HAP-1 (cell line): ENCODE measurements around the gene CCDC122.

Source experiments
- DNase-seq, 2 experiments: peaks; one replicate each; pipeline ENCODE4 v3.0.0-alpha.2; 2016 to 2020; ENCODE audit warnings: low spot score in 2 of 2
- H3K27me3 ChIP-seq: fragments of 250-450 bp; sonication (Bioruptor Pico); 2 replicates; pipeline ENCODE4 v1.5.1; 2020; ENCODE audit warnings: low read depth, mild to moderate bottlenecking, moderate library complexity
- H3K36me3 ChIP-seq: fragments of 250-450 bp; sonication (Bioruptor Pico); replicated peaks from 2 replicates; pipeline ENCODE4 v1.5.1; 2020; ENCODE audit warnings: mild to moderate bottlenecking
- H3K4me1 ChIP-seq: fragments of 250-450 bp; sonication (Bioruptor Pico); 2 replicates; pipeline ENCODE4 v1.5.1; 2020; ENCODE audit warnings: mild to moderate bottlenecking
- H3K4me3 ChIP-seq: fragments of 250-450 bp; sonication (Bioruptor Pico); 2 replicates; pipeline ENCODE4 v1.5.1; 2020; ENCODE audit warnings: mild to moderate bottlenecking, moderate library complexity
- H3K9me3 ChIP-seq: fragments of 250-450 bp; sonication (Bioruptor Pico); 2 replicates; pipeline ENCODE4 v1.5.1; 2020; ENCODE audit warnings: mild to moderate bottlenecking, moderate library complexity
- in situ Hi-C: fragments of 300-500 bp; cut with MboI; formaldehyde crosslinking; loops from 3 replicates; pipeline ENCODE4 v1.14.3; 2020; ENCODE audit warnings: low sequenced_read_pairs, inconsistent platforms, mixed read lengths

The CCDC122 gene

DNA sequence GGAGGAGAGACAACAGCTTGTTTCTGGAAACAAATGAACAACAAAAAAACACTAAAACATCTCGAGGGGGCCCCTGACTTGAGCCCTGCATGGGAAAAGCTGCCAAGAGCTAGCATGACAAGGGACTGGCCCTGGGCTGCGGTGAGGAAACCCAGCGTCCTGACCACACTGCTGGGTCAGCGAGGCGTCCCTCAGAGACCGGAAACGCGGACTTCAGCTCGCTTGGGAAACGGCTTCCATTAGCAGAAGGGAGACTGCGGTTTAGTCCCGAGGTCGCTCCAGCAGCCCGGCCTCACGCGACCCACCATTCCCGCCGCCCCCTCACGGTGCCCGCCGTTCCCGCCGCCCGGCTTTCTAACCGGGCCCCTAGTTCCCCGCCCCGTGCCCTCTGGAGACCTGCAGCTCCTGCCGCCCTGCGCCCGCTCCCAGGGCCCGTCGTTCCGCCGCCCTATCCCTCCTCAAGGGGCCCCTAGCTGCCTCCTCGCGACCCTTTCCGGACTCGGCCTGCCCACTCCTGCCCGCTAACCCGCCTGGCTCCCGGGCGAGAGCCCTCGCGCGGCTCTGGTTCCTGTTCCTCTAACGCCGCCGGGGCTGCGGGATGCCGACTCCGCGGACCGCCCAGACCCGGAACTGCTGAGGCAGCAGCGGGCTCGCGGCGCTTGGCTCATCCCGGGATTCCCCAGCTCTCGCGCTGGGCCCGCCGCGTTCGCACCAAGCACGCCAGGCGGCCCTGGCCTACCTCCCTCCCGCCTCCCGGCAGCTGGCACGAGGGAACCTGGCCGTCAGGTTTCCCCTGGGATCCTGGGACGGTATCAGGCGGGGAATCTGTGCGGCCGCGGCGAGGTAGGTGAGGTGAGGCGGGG lies at the start of gene CCDC122:
CCDC122 (minus strand) TSS at position 849 of the 863 bp plus-strand sequence. CDS start 10,364 bp downstream, outside the sequence.
- Histone ChIP-seq H3K4me3 (peak within 1 kb of the TSS; percentile 50), H3K4me1 (peaks cover 23% of the 10 kb centered on the region), H3K9me3 (no peaks in the 10 kb centered on the region), H3K27me3 (no peaks in the 10 kb centered on the region), H3K36me3 (no peaks in the 10 kb centered on the region)
- in situ Hi-C loops, result no loop called here
- DNase-seq, result peak; percentile 48 to 74

DNA sequence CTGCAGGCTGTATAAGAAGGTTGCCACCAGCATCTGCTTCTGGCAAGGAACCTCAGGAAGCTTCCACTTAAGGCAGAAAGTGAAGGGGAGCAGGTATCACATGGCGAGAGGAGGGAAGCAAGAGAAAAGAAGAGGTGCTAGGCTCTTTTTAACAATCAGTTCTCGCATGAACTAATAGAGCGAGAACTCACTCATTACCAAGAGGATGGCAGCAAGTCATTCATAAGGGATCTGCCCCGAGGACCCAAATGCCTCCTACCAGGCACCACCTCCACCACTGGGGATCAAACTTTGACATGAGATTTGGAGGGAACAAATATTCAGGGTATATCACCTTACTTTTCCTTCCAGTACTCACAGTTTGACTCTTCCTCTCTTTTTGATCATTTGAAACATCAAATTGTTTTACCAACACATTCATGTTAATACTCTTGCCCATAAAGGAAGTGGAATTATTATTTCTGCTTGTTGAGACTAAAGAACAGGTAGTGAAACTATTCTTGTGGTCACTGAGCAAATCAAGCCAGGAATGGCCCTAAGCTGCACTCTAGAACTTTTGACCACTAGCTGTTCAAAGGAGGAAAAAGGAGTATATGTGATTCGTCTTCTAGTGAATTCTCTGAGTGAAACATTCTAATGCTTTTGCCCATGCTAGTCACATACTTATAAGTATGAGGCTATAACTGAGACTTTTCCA lies 45.2 kb upstream of the CCDC122 start:
- peaks cover 9% of the 10 kb centered on the region; the same call in 1 of the 2 replicates for H3K4me1 ChIP-seq
- DNase-seq, result no peak
- H3K9me3 ChIP-seq, result no peaks in the 10 kb centered on the region
- H3K36me3 ChIP-seq, result no peaks in the 10 kb centered on the region
- no peaks in the 10 kb centered on the region for H3K27me3 ChIP-seq
- in situ Hi-C loops, result loop anchor here (25.0 kb wide), 1 partner anchor 1013 kb away; no protein-coding TSS in a partner anchor
- no peak overlapping the region for H3K4me3 ChIP-seq

DNA sequence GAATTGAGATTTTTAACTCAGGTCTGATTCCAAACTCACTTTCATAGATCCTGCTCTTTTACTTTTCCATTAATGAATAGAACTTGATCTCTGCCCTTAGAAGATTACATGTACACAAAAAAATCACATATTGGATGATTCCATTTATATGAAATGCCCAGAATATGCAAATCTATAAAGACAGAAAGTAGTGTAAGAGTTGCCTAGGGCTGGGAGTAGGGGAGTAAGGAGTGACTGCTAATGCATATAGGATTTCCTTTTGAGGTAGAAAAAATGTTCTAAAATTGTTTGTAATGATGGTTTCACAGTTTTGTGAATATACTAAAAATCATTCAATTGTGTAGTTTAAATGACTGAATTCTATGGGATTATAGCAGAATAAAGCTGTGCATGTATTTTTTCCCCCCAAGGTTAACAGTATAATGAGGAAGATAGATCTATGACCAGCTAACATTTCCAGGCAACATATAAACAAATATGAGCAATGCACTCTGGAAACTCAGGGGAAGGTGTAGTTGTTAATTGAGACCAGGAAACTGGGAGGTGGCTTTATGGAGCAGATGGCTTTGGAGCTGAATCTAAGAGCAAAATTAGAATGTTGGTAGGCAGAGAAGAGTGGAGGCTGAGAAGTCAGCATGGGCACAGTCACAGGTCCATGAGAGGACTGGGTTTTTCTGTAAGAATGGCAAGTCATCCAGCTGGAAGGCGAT lies 41.6 kb upstream of the CCDC122 start:
- Histone ChIP-seq H3K36me3 (no peaks in the 10 kb centered on the region), H3K4me3 (no peak overlapping the region), H3K27me3 (no peaks in the 10 kb centered on the region), H3K4me1 (peaks cover 4% of the 10 kb centered on the region), H3K9me3 (no peaks in the 10 kb centered on the region)
- DNase-seq, result no peak
- in situ Hi-C loops, result loop anchor here (25.0 kb wide), 1 partner anchor 1016 kb away; no protein-coding TSS in a partner anchor

DNA sequence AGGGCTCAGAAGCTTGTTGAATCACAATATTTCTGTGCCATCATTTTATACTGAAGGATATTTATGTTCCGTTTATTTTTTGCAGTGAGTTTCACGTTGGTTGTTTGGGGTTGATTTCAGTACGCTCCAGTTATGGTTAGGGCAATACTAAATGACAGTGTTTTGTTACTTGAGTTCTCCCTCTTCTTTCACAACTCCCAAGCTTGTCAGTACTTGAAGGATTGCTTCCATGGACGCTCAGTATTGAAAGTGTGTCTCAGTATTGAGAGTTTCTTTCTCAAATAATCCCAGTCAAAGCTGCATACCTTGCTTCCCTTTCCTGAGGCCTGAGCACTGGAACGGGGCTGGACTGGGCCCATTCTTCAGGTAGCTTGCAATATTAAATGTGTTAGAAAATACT lies 39.1 kb upstream of the CCDC122 start:
- Histone ChIP-seq H3K4me3 (no peak overlapping the region), H3K4me1 (peaks cover 4% of the 10 kb centered on the region), H3K36me3 (no peaks in the 10 kb centered on the region), H3K9me3 (no peaks in the 10 kb centered on the region), H3K27me3 (no peaks in the 10 kb centered on the region)
- DNase-seq, result no peak
- in situ Hi-C loops, result loop anchor here (25.0 kb wide), 1 partner anchor 1019 kb away; no protein-coding TSS in a partner anchor

DNA sequence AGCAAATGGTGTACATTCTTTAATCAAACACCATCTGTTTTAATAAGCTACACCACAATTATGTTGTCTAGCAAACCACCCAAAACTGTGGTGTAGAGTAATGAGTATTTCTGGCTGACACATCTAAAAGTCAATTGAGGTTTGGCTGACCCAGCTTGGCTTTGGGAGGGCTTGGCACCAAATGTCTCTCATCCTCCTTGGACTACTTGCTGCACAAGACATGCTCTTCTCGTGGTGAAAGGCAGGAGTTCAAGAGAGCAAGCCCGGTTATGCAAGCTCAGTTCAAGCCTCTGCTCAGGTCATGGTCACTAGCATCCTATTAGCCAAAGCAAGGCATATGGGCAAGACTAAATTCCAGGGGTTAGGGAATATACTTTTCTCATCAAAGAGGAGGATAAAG lies 37.3 kb upstream of the CCDC122 start:
- Histone ChIP-seq H3K4me3 (no peak overlapping the region), H3K4me1 (peaks cover 4% of the 10 kb centered on the region), H3K9me3 (no peaks in the 10 kb centered on the region), H3K27me3 (no peaks in the 10 kb centered on the region), H3K36me3 (no peaks in the 10 kb centered on the region)
- DNase-seq, result no peak
- in situ Hi-C loops, result loop anchor here (25.0 kb wide), 1 partner anchor 1020 kb away; no protein-coding TSS in a partner anchor

DNA sequence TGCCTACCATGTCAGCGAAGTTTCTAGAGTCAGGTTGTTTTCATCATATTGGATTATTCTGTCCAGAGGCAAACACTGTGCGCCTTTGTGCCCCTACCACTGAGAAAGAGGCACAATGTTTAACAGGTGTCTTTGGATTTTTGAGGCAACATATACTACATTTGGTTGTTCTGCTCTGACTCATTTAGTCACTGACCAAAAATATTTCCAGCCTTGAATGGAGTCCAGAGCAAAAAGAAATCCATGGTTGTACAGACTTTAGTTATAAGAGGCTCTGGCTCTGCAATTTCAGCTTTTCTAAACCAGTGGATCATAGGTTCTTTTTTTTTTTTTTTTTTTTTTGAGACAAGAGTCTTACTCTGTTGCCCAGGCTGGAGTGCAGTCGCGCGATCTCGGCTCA lies 35.9 kb upstream of the CCDC122 start:
- H3K4me3 ChIP-seq, result no peak overlapping the region
- in situ Hi-C loops, result loop anchor here (25.0 kb wide), 1 partner anchor 1022 kb away; no protein-coding TSS in a partner anchor
- no peaks in the 10 kb centered on the region for H3K36me3 ChIP-seq
- no peak for DNase-seq
- H3K9me3 ChIP-seq, result no peaks in the 10 kb centered on the region
- peaks cover 4% of the 10 kb centered on the region for H3K4me1 ChIP-seq
- no peaks in the 10 kb centered on the region for H3K27me3 ChIP-seq

DNA sequence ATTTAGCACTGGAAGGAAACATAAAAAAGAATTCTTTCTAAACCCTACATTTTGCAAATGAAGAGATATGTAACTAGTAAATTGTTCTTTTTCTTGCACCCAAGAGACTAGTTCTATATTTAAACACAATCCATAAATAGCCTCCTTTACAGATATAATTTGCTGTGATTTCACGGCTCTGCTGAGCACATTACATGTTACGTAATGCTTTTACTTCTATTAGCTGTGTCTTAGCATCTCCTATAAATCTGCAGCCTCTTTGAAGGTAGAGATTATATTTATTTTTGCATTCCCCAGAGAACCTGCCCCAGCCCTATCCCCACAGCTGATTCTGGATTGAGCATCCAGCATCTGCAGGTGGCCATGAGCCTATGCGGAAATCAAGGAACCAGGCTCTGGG lies 32.3 kb upstream of the CCDC122 start:
- Histone ChIP-seq H3K4me3 (no peak overlapping the region), H3K36me3 (no peaks in the 10 kb centered on the region), H3K9me3 (no peaks in the 10 kb centered on the region), H3K4me1 (no peaks in the 10 kb centered on the region), H3K27me3 (no peaks in the 10 kb centered on the region; the same call in 1 of the 2 replicates)
- no peak for DNase-seq
- in situ Hi-C loops, result loop anchor here (25.0 kb wide), 1 partner anchor 1025 kb away; no protein-coding TSS in a partner anchor

DNA sequence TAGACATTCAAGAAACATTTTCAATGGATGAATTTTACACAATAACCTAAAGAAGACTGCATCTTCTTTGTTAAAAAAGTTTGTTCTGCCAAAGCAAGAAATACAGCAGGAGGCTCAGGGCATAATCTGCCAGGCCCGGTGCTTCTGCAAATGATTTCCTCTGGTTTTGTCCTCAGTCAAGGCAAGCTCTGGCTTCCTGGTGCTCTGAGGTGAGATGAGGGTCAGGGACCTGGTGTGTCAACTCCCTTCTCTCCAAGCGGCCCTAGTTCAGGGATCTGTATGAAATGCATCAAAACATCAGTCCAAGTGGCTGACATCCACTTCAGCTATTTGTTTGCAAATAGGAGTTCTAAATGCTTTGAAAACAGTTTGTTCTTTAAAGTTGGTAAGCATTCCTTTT lies 31.7 kb upstream of the CCDC122 start:
- no peaks in the 10 kb centered on the region; the same call in 1 of the 2 replicates for H3K27me3 ChIP-seq
- no peaks in the 10 kb centered on the region for H3K36me3 ChIP-seq
- no peaks in the 10 kb centered on the region for H3K9me3 ChIP-seq
- in situ Hi-C loops, result loop anchor here (25.0 kb wide), 1 partner anchor 1026 kb away; no protein-coding TSS in a partner anchor
- H3K4me3 ChIP-seq, result no peak overlapping the region
- no peaks in the 10 kb centered on the region for H3K4me1 ChIP-seq
- DNase-seq, result no peak

DNA sequence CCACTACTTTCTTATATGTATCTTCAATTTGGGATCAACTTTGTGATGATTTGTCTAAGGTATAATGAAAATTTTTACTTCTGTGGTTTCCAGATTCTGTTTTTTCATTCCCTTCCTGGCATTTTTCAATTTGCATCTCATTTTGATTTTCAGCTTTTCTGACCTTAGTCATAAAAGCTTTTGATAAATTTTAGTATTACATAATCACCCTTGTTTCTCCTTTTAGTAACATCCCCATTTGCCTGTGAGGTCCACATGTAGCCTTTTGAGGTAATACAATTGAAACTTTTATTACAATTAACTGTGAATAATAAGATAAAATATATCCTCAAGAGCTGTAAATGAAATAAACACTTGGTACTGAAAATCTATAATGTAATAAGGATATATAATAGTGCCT lies 31.3 kb upstream of the CCDC122 start:
- no peak for DNase-seq

DNA sequence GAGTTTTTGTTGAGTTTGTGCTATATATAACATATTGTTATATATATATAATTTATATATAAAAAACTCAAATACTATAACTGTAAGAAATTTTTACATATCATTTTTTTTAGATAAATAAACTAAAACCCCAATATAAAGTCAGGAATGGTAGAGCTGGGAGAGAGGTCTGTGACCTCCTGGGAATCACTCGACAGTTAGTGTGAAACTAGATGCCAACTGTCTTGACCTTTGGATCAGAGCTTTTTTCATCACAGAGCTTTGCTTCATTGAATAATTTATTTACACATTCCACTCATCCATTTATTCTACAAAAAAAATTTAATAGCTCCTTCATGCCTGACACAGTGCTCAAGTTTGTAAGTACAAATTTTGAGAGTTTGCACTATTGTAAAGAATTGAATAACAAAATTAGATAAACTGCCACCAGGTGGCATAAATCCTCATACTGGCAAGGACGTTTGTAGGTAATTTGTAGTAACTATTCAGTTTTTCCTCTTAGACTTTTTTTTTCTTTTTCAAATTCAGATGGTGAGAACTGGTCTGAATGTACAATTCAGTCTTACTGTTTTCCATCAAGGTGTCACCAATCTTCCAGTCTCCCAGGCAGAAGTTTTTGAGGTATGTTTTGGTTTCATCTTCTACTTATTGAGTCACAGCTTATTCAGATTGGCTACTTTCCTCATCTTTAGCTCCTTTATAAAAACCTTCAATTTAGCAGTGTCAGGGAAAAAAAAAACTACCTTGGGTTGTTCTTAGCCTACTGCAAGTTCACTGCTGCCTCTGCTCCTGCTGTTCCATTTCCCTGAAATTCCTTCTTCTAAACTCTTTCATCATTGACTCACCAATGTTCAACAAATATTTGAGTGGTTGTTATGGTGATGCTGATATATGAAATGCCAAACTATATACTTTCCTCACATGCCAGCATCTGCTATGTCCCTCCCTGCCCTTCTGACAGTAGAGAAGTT lies 28.9 kb upstream of the CCDC122 start:
- in situ Hi-C loops, result loop anchor here (10.0 to 25.0 kb wide), 2 partner anchors 526 to 1029 kb away; no protein-coding TSS in a partner anchor

More for the DNA sequence above, 31.3 kb upstream of the CCDC122 start:
- H3K36me3 ChIP-seq, result no peaks in the 10 kb centered on the region
- in situ Hi-C loops, result loop anchor here (25.0 kb wide), 1 partner anchor 1026 kb away; no protein-coding TSS in a partner anchor
- no peaks in the 10 kb centered on the region for H3K9me3 ChIP-seq
- H3K4me3 ChIP-seq, result no peak overlapping the region
- no peaks in the 10 kb centered on the region; the same call in 1 of the 2 replicates for H3K27me3 ChIP-seq
- H3K4me1 ChIP-seq, result no peaks in the 10 kb centered on the region

DNA sequence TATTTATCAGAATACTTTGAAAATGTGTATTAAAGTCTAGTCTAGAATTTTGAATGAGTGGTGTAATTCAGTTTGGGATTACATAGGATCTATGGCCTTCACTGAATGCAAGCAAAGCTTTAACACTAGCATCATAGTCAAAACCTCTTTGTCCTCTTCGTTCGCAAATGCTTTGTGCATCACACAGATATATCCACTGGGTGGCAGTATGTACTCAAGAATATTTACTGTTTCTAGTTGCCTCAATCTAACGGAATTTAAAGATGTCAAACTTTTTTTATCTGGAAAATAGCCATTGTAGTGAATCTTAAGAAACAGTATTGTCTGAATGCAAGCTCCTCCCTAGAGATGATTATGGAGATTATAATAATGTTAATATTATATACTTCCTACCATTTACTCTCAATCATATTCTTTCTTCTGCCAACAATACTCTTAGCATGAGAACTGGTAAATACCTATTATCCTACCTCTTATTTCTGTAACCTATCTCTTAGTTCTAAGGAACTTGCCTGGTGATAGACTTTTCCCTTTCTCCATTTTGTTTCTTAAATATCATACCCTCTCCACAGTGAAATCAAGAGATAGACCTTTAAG lies 26.0 kb upstream of the CCDC122 start:
- peaks cover 5% of the 10 kb centered on the region for H3K27me3 ChIP-seq
- no peaks in the 10 kb centered on the region for H3K36me3 ChIP-seq
- DNase-seq, result peak; percentile 56 to 79
- no peaks in the 10 kb centered on the region for H3K9me3 ChIP-seq
- no peaks in the 10 kb centered on the region for H3K4me1 ChIP-seq
- no peak overlapping the region for H3K4me3 ChIP-seq
- in situ Hi-C loops, result loop anchor here (10.0 to 25.0 kb wide), 2 partner anchors 529 to 1032 kb away; no protein-coding TSS in a partner anchor

More for the DNA sequence above, 28.9 kb upstream of the CCDC122 start:
- H3K9me3 ChIP-seq, result no peaks in the 10 kb centered on the region
- H3K36me3 ChIP-seq, result no peaks in the 10 kb centered on the region
- peaks cover 5% of the 10 kb centered on the region for H3K27me3 ChIP-seq
- H3K4me1 ChIP-seq, result no peaks in the 10 kb centered on the region
- H3K4me3 ChIP-seq, result no peak overlapping the region
- DNase-seq, result peak; percentile 15 to 40

DNA sequence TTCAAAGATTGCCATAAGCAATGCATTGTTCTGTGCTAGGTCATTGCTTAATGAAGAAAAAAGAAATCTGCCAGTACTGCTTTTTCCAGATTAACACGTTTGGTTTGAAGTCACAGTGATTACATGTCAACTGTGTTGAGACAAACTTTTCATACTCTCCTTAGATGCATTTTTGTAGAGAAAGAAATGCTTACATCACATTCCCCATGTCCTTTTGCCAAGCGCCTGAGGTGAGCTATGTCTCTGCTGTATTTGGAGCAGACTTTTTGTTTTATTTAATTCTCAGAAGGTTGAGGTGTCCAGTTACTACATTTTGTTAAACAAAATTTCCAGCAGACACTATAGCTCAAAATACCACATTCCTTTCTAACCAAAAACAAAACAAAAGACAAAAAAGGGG lies 16.4 kb upstream of the CCDC122 start:
- Histone ChIP-seq H3K36me3 (no peaks in the 10 kb centered on the region), H3K4me3 (no peak overlapping the region), H3K9me3 (no peaks in the 10 kb centered on the region), H3K4me1 (peaks cover 4% of the 10 kb centered on the region), H3K27me3 (peaks cover 2% of the 10 kb centered on the region; the same call in 1 of the 2 replicates)
- in situ Hi-C loops, result no loop called here
- DNase-seq, result no peak
